GM21447 (cell line): Measurements from ENCODE around the gene C5orf52.
"Not testable (repeated sequence)": the region's sequence is repeated elsewhere in the genome, so short reads cannot be mapped to it uniquely, and the experiment has no call there.

Experiments used
- ATAC-seq: cut with Tn5 transposase; IDR thresholded peaks from one replicate; pipeline ENCODE4 v1.9.1; 2021; ENCODE audit not compliant: unreplicated experiment

Gene C5orf52

DNA sequence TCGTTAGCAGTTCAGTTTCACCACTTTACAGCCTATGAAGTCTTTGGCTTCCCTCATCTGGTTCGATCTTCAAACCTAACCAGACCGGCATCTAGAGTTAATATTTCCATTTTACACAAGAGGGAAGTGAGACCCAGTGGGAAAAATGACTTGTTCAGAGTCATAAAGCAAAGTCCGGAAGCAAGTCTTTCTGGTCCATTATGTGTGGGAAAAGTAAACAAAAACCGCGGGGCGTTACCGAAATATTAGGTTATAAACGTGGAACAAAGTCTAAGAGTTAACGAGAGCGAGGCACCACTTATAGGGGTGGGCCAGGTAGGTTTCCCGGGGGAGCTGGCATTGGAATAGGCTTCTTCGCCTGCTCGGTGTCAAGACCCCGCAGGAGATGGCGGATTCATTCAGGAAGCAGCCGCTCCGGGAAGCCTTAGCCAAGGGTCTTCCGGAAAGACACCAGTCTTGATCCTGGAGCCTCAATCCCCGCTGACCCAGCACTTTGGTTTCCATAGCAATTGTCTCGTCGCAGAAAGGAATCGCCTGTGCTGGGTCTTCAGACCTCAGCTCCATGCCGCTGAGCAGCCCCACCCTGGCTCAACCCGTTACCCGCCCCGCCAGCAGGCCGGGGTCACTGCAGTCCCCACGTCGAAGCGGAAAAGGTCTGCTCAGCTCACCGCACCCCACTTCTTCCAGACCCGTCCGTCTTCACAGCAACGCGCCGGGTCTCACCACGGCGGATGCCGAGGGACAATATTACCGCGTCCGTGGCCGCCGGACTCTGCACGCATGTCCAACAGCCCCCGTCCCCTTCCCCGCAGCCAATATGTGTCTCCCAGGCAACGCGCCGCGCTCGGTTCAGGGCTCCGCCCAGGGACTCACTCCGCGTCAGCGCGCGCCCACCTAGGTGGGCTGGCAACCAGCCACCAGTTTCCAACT, at the start of gene C5orf52:
Gene C5orf52, plus strand, starts transcription at position 872 of the 930 bp plus-strand sequence. CDS start 82 bp downstream, outside the sequence.
- ATAC-seq = peak; percentile 58

DNA sequence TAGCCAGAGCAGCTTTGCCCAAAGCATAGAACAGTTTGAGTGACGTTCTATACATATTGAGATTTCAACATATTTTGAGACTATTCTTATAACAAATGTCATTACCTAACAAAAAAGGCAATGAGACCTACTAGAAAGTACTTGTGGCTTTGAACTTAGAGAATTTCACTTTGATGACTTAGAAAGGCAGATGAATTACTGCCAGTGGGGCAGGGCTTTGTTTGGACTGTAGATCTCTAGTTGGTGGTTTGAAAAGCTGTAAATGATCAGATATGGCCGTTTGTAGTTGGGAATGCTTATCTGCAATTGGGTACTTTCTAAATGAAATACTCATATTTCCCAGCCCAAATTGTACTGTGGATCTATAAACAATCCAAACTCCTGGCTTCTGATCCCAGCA, 47.2 kb upstream of the C5orf52 start:
- no peak for ATAC-seq

DNA sequence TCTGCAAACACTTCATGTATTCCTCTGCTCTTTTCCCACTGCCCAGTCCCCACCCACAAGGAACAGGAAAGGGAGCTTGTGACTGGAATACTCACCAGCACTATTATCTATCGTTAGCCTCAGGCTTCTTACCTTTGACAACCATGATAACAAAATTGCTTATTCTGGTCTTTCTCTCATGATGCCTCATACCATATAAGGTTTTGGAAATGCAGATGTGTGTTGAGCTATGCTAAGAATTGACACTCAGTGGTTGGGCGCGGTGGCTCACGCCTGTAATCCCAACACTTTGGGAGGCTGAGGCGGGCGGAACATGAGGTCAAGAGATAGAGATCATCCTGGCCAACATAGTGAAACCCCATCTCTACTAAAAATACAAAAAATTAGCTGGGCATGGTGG, 44.5 kb upstream of the C5orf52 start:
- no peak for ATAC-seq

DNA sequence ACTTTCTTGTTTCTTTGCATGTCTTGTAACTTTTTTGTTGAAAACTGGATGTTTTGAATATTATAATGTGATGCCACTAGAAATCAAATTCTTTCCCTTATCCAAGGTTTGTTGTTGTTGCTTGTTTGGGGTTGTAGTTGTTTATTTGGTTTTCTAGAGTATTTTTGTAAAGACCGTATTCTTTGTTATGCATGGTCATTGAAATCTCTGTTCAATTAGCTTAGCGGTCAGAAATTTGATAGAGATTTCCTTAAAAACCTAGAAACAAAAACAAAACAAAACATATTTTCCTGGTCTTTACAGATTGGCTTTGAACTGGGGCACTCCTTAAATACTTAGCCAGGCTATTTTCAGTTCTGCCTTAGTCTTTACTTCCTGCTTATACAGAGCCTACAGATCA, 41.0 kb upstream of the C5orf52 start:
- ATAC-seq = no peak

DNA sequence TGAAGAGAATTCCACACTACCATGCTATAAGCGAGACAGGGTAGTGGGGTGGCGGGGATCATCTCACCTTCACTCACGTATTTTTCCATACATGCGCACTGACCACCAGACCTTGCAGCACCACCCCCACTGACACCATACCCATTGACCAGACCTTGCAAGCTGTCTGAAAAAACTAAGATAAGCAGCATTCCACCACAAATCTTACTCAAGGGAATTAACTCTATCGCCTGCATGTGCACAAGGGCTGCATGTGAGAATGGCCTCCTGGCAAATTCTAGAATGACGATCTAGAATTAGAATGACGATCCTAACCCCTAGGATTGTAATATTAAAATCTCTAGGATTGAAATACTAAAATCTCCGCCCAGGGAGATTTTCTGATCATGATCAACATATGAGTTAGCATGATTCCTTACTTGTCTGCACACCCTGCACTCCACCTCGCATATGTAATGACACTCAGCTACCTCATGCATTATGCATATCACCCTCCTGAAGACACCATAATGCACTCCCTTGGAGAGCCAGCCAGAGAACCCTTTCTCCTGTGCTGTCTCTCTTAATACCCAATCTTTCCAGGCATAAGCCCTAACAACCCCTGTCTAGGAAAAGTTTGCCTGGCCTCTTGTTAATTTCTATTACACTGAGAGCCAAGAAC, 30.8 kb upstream of the C5orf52 start:
- ATAC-seq = no peak

DNA sequence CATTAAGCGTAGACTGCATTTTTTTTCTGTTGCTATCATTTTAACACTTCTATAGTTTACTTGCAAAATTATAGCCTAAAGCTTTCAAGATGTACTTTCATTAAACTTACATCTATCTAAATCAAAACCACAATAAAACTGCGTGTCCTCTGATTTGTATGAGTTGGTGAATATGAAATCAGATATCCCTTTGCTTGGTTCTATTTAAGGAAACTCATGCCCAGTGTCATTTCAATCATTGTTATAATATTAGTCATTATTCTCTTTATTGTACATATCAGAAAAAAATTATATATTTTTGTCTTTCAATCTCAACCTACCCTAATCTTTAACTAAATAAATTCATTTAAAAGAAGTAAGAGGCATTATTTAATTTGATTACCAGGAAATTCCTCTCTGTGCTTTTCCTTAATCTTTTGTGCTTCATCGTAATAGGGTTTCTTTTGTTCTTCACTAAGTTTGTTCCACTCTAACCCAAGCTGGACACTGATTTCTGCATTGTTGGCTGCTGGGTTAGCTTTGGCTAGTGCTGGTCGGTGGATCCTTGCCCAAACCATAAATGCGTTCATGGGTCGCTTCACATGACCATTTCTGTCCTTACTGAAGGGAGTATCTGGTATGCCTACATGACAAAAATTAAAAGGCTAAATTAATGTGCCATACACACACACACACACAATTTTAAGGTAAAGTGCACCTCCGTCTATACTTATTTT, 22.9 kb upstream of the C5orf52 start:
- ATAC-seq = no peak

DNA sequence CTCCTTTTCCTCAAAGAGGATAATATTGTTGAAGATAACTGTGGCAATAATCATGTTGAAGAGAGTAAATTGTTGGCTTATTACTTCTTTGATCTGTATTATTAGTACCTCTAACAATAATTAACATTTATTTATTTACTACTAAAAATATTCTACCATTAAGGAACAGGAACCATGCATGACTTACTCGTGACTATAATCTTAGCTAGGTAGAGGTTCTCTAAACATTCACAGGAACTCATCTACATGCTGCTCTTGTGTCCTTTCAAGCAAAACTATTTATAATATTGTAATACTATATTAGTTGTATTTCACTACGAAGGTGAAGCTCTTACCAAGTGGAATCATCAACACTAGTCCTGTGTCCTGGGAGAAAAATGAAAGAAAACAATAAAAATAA, 22.2 kb upstream of the C5orf52 start:
- no peak for ATAC-seq

DNA sequence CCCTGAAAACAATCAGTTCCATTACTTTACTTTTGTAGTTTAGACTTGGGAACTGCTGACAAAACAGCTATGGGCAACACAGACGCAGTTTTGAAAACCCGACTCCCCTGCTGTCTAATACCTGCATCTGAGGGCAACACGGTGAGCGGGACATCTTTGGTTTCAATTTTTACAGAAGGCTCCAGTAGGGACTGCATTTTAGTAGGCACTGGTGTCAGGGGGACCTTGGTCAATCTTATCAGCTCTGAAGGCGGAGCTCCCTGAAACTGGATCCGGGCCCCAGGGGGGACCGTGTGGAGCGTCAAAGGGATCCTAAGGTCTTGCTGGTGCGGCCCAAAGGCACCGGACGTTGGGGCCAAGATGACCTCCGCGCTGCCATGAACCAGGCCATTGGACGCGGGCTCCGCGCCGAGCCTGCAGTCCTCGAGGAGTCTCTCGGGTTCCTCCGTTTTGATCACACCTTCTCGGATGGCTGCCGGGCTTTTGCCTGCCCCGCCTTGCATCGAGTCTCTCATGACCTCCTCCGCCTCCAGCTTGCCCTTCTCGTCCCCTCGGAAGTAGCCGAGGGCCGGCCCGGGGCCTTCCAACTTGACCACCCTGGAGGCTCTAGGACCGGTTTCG, 20.2 kb upstream of the C5orf52 start:
- ATAC-seq = no peak

DNA sequence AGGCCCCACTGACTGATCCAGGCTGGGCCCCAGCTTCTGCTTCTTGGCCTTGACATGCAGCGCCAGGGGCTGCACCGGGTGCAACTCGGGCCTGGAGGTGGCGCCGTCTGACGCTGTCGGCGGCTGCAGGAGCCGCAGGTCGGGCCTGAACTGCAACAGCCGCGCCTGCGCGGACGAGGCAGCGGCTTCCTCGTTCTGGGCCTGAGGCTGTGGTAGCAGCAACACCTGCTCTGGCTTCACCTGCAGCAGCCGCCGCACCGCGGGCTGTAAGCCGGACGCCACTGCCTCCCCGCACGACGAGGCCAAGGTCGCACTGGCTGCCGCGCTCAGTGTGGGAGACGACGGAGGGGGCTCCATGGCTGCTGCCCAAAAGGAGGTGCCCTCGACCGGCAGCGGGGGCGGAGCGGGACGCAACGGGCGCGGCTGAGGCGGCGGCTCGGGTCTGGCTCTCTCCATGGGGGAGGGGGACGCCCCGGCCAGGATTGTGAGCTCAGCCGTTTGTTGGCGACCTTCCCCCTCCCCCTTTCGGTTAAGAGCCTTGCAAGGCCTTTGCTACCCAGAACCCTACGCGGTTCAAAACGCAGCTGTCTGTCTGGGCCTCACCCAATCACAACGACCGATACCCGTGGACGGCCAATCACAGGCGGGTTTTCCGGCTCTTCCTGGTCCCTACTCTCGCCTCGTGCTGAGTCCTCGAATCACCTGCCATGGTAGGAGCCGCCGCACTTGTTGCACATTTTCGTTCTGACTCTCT, 19.5 kb upstream of the C5orf52 start:
- ATAC-seq = peak; percentile 75

DNA sequence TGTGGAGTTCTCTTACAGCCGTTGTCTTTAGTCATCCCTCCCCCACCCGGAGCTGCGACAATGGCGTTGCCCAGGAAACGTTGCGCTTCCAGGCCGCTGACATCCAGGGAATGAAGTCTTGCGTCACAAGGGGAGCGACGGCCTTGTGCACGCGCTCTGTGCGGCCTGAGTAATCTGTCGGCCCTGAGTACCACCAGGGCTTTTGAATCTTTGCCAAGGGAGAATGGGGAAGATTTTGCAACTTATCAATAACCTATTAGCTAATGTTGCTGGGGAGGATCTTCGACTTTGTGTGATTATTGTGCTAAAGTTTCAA, 19.0 kb upstream of the C5orf52 start, which contains the start of gene SOX30:
Gene SOX30, minus strand, starts transcription at position 62 of the 316 bp plus-strand sequence. CDS start 360 bp downstream, outside the sequence.
- no peak for ATAC-seq

DNA sequence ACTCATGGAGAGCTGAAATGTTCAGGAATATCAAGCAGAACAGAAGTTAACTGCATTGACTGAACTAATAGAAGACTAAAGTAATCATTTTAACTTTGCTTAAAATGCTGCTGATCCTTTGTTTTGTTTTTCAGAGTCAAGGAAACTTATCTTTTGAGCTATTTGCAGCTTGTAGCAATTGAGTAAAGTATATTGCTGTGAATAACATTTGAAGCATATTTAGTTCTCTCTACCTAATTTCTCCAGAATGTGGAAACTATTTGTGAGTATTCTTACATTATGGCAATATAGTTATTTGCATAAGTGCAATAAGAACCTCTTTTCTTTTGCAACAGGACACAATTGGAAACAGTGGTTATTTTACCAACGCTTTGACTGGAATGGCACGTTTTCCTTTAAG, 13.8 kb upstream of the C5orf52 start:
- ATAC-seq = no peak

DNA sequence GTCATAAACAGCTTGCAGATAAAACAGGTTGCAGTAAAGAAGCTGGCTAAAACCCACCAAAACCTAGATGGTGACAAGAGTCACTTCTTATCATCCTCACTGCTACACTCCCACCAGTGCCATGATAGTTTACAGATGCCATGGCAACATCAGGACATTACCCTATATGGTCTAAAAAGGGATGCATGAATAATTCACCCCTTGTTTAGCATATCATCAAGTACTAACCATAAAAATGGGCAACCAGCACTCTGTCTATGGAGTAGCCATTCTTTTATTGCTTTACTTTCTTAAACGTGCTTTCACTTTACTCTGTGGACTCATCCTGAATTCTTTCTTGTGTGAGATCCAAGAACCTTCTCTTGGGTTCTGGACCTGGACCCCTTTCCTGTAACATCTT, 12.4 kb upstream of the C5orf52 start:
- no peak for ATAC-seq

DNA sequence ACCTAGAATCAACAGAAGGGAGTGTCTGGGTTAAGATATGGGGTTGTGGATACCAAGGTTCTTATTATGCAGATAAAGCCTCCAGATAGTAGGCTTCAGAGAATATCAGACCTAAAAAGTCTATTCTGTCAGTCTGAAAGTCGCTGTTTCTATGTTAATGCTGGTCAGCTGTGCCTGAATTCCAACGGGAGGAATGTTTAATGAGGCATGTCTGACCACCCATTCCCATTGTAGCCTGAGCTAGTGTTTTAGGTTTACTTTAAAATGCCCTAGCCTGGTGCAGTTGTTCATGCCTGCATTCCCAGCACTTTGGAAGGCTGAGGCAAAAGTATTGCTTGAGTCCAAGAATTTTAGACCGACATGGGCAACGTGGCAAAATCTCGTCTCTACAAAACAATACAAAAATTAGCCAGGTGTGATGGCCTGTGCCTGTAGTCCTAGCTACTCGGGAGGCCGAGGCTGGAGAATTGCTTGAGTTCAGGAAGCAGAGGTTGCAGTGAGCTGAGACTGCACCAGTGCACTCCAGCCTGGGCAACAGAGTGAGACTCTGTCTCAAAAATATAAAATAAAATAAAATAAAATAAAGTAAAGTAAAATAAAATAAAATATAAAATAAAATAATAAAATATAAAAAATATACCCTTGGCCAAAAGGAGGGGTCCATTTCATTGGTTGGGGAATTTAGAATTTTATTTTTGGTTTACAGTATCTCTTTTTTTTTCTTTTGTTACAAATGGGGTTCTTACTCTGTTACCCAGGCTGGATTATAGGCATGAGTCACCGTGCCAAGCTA, 11.3 kb upstream of the C5orf52 start:
- ATAC-seq = no peak

DNA sequence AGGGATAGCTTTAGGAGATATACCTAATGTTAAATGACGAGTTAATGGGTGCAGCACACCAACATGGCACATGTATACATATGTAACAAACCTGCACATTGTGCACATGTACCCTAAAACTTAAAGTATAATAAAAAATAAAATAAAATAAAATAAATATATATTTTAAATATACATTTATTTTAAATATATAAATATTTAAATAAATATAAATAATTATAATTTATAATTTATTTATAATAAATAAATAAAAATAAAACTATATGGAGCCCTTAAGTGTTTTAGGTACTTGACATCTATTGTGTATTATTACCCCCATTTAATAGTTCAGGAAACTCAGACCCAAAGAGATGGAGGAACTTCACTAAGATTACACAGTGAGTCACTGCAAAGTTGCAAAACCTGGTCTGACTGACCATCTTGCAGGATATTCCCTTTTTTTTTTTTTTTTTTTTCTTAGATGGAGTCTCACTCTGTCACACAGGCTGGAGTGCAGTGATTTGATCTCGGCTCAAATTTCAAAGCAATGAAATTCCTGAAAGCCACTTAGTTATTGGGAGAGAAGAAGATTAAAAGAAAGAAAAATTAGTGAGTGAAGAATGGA, 5.8 kb upstream of the C5orf52 start:
- no peak for ATAC-seq

DNA sequence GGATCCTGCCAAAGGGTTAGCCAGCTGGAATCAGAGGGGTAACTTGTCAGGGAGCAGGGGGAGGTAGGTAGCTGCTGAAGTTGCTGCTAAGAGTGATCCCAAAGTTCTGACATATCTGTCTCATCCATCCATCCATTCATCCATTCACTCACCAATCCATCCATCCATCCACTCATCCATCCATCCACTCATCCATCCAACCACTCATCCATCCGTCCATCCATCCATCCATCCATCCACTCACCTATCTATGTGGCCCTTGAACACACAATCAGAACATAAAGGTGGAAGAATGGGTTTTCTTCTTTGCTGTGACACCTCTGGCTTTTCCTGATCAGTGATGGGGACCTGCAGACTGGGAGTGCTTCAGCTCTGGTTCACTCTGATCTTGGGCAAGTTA, 3.0 kb upstream of the C5orf52 start:
- ATAC-seq = no peak

DNA sequence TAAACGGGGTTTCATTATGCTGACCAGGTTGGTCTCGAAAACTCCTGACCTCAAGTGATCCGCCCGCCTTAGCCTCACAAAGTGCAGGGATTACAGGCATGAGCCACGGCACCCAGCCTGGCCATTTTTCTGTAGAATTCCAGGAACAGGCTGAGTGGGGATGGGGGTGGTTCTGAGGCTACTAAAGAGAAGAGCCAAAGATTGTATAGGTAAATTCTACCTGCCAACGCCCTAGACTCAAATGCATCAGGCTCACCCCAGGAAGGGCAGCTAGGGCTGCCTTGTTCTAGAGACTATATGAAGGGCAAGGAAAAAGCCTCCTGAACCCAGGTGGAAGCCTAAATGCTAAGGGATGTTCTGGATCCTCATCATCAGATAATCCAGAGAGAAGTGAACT, 1.6 kb upstream of the C5orf52 start:
- no peak for ATAC-seq

DNA sequence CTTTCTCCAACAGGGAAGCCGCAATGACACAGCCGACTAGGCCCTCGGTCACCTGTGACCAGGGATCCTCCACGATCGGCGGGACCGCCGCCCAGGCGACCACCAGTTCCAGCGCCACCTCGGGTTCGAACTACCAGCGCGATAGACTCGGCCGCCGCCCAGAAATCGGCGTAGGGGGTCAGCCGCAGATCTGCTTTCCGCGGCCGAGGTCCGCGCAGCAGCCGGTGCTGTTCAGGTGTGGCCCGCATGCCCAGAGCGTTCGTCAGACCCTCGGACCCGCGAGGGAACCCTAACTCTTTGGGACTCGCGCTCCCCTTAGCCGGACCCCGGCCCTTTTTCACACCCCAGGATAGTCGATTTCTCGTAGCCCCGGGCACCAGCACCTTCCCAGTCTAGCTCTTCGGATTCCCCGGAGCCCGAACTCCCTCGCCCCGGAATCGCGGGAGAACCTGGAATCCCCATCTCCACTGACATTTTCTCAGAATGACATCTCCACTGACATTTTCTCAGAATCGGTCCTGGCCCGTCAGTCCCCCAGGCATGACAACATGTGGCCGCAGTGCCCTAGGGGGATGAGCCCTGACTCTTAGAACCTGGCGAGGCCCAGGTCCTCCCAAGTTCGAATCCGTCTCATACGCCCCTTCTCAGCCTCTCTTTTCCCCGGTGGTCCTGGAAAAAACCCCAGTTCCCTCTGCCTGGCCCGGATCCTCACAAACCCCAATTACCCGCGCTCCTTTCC, 428 bp downstream of the C5orf52 start:
- ATAC-seq = no peak

DNA sequence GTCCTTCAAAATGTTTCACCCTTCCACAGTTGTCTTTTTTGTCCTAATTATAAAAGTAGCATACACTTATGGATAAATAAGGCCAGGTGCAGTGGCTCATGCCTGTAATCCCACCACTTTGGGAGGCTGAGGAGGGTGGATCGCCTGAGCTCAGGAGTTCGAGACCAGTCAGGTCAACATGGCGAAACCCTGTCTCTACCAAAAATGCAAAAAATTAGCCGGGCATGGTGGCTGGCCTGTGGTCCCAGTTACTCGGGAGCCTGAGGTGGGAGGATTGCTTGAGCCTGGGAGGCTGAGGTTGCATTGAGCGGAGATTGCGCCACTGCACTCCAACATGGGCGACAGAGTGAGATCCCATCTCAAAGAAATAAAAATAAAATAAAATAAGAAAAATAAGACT, 1.6 kb downstream of the C5orf52 start:
- no peak for ATAC-seq

DNA sequence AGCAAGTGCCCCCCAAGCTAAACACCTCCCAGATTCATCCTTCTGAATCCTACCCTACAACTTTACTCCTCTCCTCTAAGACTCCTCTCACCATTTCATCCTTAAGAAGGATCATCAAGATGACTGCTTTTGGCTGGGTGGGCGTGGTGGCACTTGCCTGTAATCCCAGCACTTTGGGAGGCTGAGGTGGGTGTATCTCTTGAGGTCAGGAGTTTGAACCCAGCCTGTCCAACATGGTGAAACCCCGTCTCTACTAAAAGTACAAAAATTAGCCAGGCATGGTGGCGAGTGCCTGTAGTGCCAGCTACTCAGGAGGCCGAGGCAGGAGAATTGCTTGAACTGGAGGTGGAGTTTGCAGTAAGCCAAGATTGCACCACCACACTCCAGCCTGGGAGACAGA, 3.0 kb downstream of the C5orf52 start:
- not testable (repeated sequence) for ATAC-seq
